ENCODE data around the gene FRAS1. TPM values are rescaled to one million over a fixed set of nuclear protein-coding genes. Genes with fewer than 3 reads are reported as not detected.

Gene FRAS1
- total and polyA plus RNA-seq, 2 of the 8 experiments (the other 6 are each of a cell fraction or from before 2014, with no cell fraction given) = 38.5 to 109 TPM

GRCh38 chr4:78247536-78248285, 190.6 kb downstream of the FRAS1 start:
- Histone ChIP-seq H2BK12ac (ENCODE audit: low read depth, low read length) (no peak overlapping the region), H3K9ac (replicated peaks in 1 of 4; ENCODE audit: extremely low read depth in 1 of 4, low read depth in 3 of 4, low read length in 3 of 4) (no peak overlapping the region), H3K14ac (ENCODE audit: insufficient read length) (no peak overlapping the region), H3K79me1 (ENCODE audit: low read depth, low read length) (no peaks in the 10 kb centered on the region; the same call in 1 of the 2 replicates), H3K36me3 (ENCODE audit: control insufficient read depth in 2 of 4, insufficient read depth in 4 of 4, low read length in 3 of 4) (peaks cover 0 to 3% (median 0%) of the 10 kb centered on the region in 4 experiments; a peak in 1 of 8 replicates), H4K8ac (ENCODE audit: extremely low read depth, insufficient read depth, low read length) (no peak overlapping the region), H3K4ac (replicated peaks; ENCODE audit: insufficient read length, low read depth, low read length) (no peak overlapping the region), H3K4me2 (ENCODE audit: insufficient read depth in 1 of 2, low read depth in 2 of 2, low read length in 2 of 2) (no peak overlapping the region), H3K27ac (ENCODE audit: low read depth, low read length) (no peak overlapping the region), H3K23ac (ENCODE audit: insufficient read length) (no peak overlapping the region), H3K18ac (ENCODE audit: extremely low read depth, low read length) (no peak overlapping the region), H3K9me3 (ENCODE audit: insufficient read depth in 2 of 2, low read depth in 1 of 2, low read length in 1 of 2) (no peaks in the 10 kb centered on the region), H4K5ac (ENCODE audit: insufficient read length, low read depth, low read length) (no peak overlapping the region), H3K56ac (replicated peaks; ENCODE audit: insufficient read length, low read depth, low read length) (no peak overlapping the region), H2AFZ (ENCODE audit: low read length) (no peak overlapping the region), H2BK15ac (ENCODE audit: low read length) (no peak overlapping the region), H2BK20ac (ENCODE audit: low read length) (no peak overlapping the region), H3K4me3 (ENCODE audit: extremely low read depth in 1 of 4, insufficient read depth in 2 of 4, low read depth in 3 of 4, low read length in 4 of 4) (no peak overlapping the region), H4K91ac (replicated peaks; ENCODE audit: insufficient read length, low read length) (no peak overlapping the region), H2BK120ac (replicated peaks; ENCODE audit: low read depth, low read length) (no peak overlapping the region), H3K79me2 (ENCODE audit: control insufficient read depth in 1 of 2, insufficient read depth in 2 of 2, low read length in 2 of 2) (peaks cover 0 to 48% of the 10 kb centered on the region in 2 experiments; a peak in 2 of 4 replicates), H3K4me1 (replicated peaks in 1 of 4; ENCODE audit: control insufficient read depth in 3 of 4, insufficient read depth in 4 of 4, low read length in 3 of 4) (peaks cover 5 to 17% (median 14%) of the 10 kb centered on the region in 4 experiments), H2BK5ac (ENCODE audit: low read depth, low read length) (no peak overlapping the region), H2AK5ac (ENCODE audit: low read depth, low read length) (no peak overlapping the region), H3K23me2 (ENCODE audit: low read depth, low read length) (no peaks in the 10 kb centered on the region), H3K27me3 (replicated peaks in 1 of 4; ENCODE audit: control insufficient read depth in 3 of 4, extremely low read depth in 1 of 4, insufficient read depth in 3 of 4, low read length in 3 of 4) (no peaks in the 10 kb centered on the region), H4K20me1 (replicated peaks in 1 of 2; ENCODE audit: control insufficient read depth in 1 of 2, insufficient read depth in 2 of 2, low read length in 2 of 2) (no peaks in the 10 kb centered on the region)
- CTCF ChIA-PET (ENCODE audit: partially characterized antibody) = interaction anchor here (0.8 to 2.0 kb wide), 3 partner anchors 12 to 243 kb away, joined by 3 to 4 read pairs (median 3); partner anchors contain the start of gene FRAS1
- DNase-seq (ENCODE audit: low read depth in 1 of 2, low spot score in 2 of 2) = no peak
- POLR2A ChIA-PET (ENCODE audit: partially characterized antibody) = interaction anchor here (0.8 kb wide), 1 partner anchor 189 kb away, joined by 3 read pairs; no protein-coding TSS in a partner anchor
- 84% methylated on average over 8 of the region's 8 CpGs; no CpG with 5 or more reads in 1 of the 2 experiments for WGBS, 2 experiments (ENCODE audit: extremely low coverage in 1 of 2, insufficient coverage in 1 of 2, insufficient read length in 1 of 2, insufficient replicate concordance in 2 of 2, low coverage in 1 of 2, low lambda C conversion rate in 2 of 2, missing lambda C conversion rate in 1 of 2)
- no peak for FAIRE-seq
- TF ChIP-seq POLR2A (IDR thresholded peaks at IDR 0.05; ENCODE audit: control extremely low read depth in 1 of 2, low read depth in 2 of 2, low read length in 2 of 2) = no peak
- TF ChIP-seq SIX5 (IDR thresholded peaks at IDR 0.05; ENCODE audit: low read depth, low read length) = no peak
- no peak for TF ChIP-seq SIN3A (conservative IDR thresholded peaks at IDR 0.05 in 1 of 2, IDR thresholded peaks at IDR 0.05 in 1 of 2; ENCODE audit: low read depth in 1 of 2, low read length in 2 of 2)
- TF ChIP-seq, protein P1, sequence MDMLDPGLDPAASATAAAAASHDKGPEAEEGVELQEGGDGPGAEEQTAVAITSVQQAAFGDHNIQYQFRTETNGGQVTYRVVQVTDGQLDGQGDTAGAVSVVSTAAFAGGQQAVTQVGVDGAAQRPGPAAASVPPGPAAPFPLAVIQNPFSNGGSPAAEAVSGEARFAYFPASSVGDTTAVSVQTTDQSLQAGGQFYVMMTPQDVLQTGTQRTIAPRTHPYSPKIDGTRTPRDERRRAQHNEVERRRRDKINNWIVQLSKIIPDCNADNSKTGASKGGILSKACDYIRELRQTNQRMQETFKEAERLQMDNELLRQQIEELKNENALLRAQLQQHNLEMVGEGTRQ (IDR thresholded peaks at IDR 0.05; ENCODE audit: low read length) = no peak
- TF ChIP-seq GABPA (IDR thresholded peaks at IDR 0.05; ENCODE audit: borderline replicate concordance, insufficient read depth, low read length) = no peak
- no peak for TF ChIP-seq SAP30 (IDR thresholded peaks at IDR 0.05; ENCODE audit: insufficient read depth, insufficient replicate concordance, low read length)
- TF ChIP-seq RNF2 (IDR thresholded peaks at IDR 0.05; ENCODE audit: borderline replicate concordance, low read depth, low read length, missing control alignments, poor library complexity, severe bottlenecking) = no peak
- no peak for TF ChIP-seq GTF2F1 (IDR thresholded peaks at IDR 0.05; ENCODE audit: borderline replicate concordance, low read depth, low read length)
- no peak for TF ChIP-seq SUZ12 (IDR thresholded peaks at IDR 0.05; ENCODE audit: low read length)
- no peak for TF ChIP-seq YY1 (IDR thresholded peaks at IDR 0.05; ENCODE audit: low read depth, low read length)

Measured in H1 (cell line).